DND-41 (cell line): ENCODE results near the gene CNIH1.

ENCODE experiments used
- ATAC-seq: fragments of 200-7000 bp; cut with Tn5 transposase; 3 replicates; pipeline ENCODE4 v1.9.1; 2021; ENCODE audit warnings: low read depth; ENCODE audit not compliant: insufficient read depth
- DNase-seq: peaks from one replicate; pipeline ENCODE4 v3.0.0-alpha.2; 2020
- H2AFZ ChIP-seq: 2 replicates; pipeline ENCODE4 v1.6.0; 2012; ENCODE audit warnings: low read depth, low read length
- H3K27ac ChIP-seq: 2 replicates; pipeline ENCODE4 v1.5.1; 2012; ENCODE audit warnings: low read length, inconsistent platforms
- H3K27me3 ChIP-seq: fragments of 200-600 bp; sonication (generic); 2 replicates; pipeline ENCODE4 v1.6.0; 2012; ENCODE audit warnings: low read length, mild to moderate bottlenecking, inconsistent platforms; ENCODE audit not compliant: insufficient read depth, poor library complexity
- H3K36me3 ChIP-seq: 2 replicates; pipeline ENCODE4 v1.5.1; 2012; ENCODE audit warnings: low read length, inconsistent platforms; ENCODE audit not compliant: insufficient read depth
- H3K4me1 ChIP-seq: 2 replicates; pipeline ENCODE4 v1.5.1; 2012; ENCODE audit warnings: mild to moderate bottlenecking, low read length; ENCODE audit not compliant: insufficient read depth
- H3K4me2 ChIP-seq: 2 replicates; pipeline ENCODE4 v1.6.0; 2012; ENCODE audit warnings: mild to moderate bottlenecking, moderate library complexity, low read length, inconsistent platforms; ENCODE audit not compliant: insufficient read depth
- H3K4me3 ChIP-seq, 2 experiments: fragments of 200-600 bp in 1 of 2; shearing (Covaris generic) in 1 of 2; 2 replicates each; pipeline ENCODE4 v1.5.1; 2012 to 2016; ENCODE audit warnings: inconsistent platforms in 2 of 2, low read length in 2 of 2, mild to moderate bottlenecking in 2 of 2, low read depth in 1 of 2, moderate library complexity in 1 of 2
- H3K79me2 ChIP-seq: 2 replicates; pipeline ENCODE4 v1.6.0; 2012; ENCODE audit warnings: low read length, inconsistent platforms; ENCODE audit not compliant: insufficient read depth
- H3K9ac ChIP-seq: 2 replicates; pipeline ENCODE4 v1.6.0; 2012; ENCODE audit warnings: low read depth, mild to moderate bottlenecking, inconsistent platforms, low read length, moderate library complexity
- H3K9me3 ChIP-seq: 2 replicates; pipeline ENCODE4 v1.5.1; 2012; ENCODE audit warnings: low read length, moderate library complexity, mild to moderate bottlenecking, inconsistent platforms; ENCODE audit not compliant: insufficient read depth, severe bottlenecking
- H4K20me1 ChIP-seq: 2 replicates; pipeline ENCODE4 v1.6.0; 2012; ENCODE audit warnings: low read length; ENCODE audit not compliant: insufficient read depth
- EZH2 ChIP-seq: IDR thresholded peaks from 3 replicates; pipeline ENCODE4 v1.6.1; 2012; ENCODE audit warnings: borderline replicate concordance, low read depth, mild to moderate bottlenecking, moderate library complexity, low read length, inconsistent platforms; ENCODE audit not compliant: severe bottlenecking
- TF ChIP-seq, protein P1 (sequence below): IDR thresholded peaks from 2 replicates; pipeline ENCODE4 v1.5.1; 2012; ENCODE audit warnings: borderline replicate concordance, low read length, moderate library complexity, mild to moderate bottlenecking; ENCODE audit not compliant: poor library complexity, severe bottlenecking; ENCODE audit errors: extremely low read depth

CNIH1 gene

GRCh38 chr14:54396183-54396492 lies 45.0 kb downstream of the CNIH1 start:
- H3K79me2 ChIP-seq: peaks cover 42% of the 10 kb centered on the region
- peaks cover 35% of the 10 kb centered on the region for H3K4me1 ChIP-seq
- H4K20me1 ChIP-seq: peaks cover 8% of the 10 kb centered on the region
- H3K9me3 ChIP-seq: no peaks in the 10 kb centered on the region
- TF ChIP-seq EZH2: no peak
- TF ChIP-seq, protein P1, sequence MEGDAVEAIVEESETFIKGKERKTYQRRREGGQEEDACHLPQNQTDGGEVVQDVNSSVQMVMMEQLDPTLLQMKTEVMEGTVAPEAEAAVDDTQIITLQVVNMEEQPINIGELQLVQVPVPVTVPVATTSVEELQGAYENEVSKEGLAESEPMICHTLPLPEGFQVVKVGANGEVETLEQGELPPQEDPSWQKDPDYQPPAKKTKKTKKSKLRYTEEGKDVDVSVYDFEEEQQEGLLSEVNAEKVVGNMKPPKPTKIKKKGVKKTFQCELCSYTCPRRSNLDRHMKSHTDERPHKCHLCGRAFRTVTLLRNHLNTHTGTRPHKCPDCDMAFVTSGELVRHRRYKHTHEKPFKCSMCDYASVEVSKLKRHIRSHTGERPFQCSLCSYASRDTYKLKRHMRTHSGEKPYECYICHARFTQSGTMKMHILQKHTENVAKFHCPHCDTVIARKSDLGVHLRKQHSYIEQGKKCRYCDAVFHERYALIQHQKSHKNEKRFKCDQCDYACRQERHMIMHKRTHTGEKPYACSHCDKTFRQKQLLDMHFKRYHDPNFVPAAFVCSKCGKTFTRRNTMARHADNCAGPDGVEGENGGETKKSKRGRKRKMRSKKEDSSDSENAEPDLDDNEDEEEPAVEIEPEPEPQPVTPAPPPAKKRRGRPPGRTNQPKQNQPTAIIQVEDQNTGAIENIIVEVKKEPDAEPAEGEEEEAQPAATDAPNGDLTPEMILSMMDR: no peak
- peak overlapping the region; percentile 5 to 99; a peak in 3 of 4 replicates for H3K4me3 ChIP-seq
- DNase-seq: no peak
- peaks cover 28% of the 10 kb centered on the region for H3K36me3 ChIP-seq
- H3K27ac ChIP-seq: peak overlapping the region; percentile 87
- no peaks in the 10 kb centered on the region for H3K27me3 ChIP-seq
- peak overlapping the region; percentile 82 for H2AFZ ChIP-seq
- peak overlapping the region; percentile 60 for H3K9ac ChIP-seq
- H3K4me2 ChIP-seq: peak overlapping the region; percentile 95
- no peak for ATAC-seq

- Histone ChIP-seq H3K79me2 (peaks cover 39% of the 10 kb centered on the region), H3K4me3 (no peak overlapping the region), H3K27ac (no peak overlapping the region), H3K9me3 (no peaks in the 10 kb centered on the region), H3K4me2 (no peak overlapping the region), H2AFZ (no peak overlapping the region), H3K9ac (no peak overlapping the region), H3K4me1 (peaks cover 35% of the 10 kb centered on the region), H3K27me3 (no peaks in the 10 kb centered on the region), H3K36me3 (peaks cover 24% of the 10 kb centered on the region), H4K20me1 (peaks cover 8% of the 10 kb centered on the region)
- ATAC-seq (no peak), DNase-seq (no peak)
- no peak for TF ChIP-seq EZH2
- TF ChIP-seq, protein P1: no peak
These were observed 45.5 kb downstream of the CNIH1 start for GRCh38 chr14:54395716-54396115.

- H4K20me1 ChIP-seq: peaks cover 8% of the 10 kb centered on the region
- ATAC-seq: no peak
These were observed 45.9 kb downstream of the CNIH1 start for GRCh38 chr14:54395284-54395683.

More at GRCh38 chr14:54395284-54395683, 45.9 kb downstream of the CNIH1 start:
- Histone ChIP-seq H3K27me3 (no peaks in the 10 kb centered on the region), H3K27ac (no peak overlapping the region), H3K9ac (no peak overlapping the region), H3K4me3 (no peak overlapping the region), H3K4me1 (peaks cover 34% of the 10 kb centered on the region), H3K4me2 (no peak overlapping the region), H3K36me3 (peaks cover 20% of the 10 kb centered on the region), H3K79me2 (peaks cover 35% of the 10 kb centered on the region), H3K9me3 (no peaks in the 10 kb centered on the region), H2AFZ (no peak overlapping the region)
- no peak for TF ChIP-seq EZH2
- TF ChIP-seq, protein P1: no peak
- DNase-seq: no peak
